HG03060 (cell line): Measurements from ENCODE around the gene OR14K1.
"Not testable (repeated sequence)": the region's sequence is repeated elsewhere in the genome, so short reads cannot be mapped to it uniquely, and the experiment has no call there.

Experiments used
- ATAC-seq: cut with Tn5 transposase; IDR thresholded peaks from one replicate; pipeline ENCODE4 v1.9.1; 2021; ENCODE audit warnings: low read depth, moderate number of reproducible peaks; ENCODE audit not compliant: unreplicated experiment

OR14K1 gene, protein sequence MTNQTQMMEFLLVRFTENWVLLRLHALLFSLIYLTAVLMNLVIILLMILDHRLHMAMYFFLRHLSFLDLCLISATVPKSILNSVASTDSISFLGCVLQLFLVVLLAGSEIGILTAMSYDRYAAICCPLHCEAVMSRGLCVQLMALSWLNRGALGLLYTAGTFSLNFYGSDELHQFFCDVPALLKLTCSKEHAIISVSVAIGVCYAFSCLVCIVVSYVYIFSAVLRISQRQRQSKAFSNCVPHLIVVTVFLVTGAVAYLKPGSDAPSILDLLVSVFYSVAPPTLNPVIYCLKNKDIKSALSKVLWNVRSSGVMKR

DNA sequence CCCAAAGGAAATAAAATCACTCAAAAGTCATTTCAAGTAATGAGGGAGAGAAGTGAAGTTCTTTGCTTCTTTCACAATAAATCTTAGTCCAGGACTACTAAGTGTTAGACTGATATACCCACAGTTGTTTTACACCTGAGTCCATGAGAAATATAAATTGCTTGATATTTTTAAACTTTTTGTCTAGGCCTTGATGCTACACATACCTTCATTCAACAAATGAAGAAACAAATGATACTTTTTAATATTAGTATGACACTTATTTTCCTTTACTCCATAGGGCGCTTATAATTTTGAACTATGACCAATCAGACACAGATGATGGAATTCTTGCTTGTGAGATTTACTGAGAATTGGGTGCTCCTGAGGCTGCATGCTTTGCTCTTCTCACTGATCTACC lies at the start of gene OR14K1:
TSS of gene OR14K1 (plus strand) at position 301 of the 400 bp plus-strand sequence. CDS start at position 301, 0 bp downstream.
- ATAC-seq, result no peak

DNA sequence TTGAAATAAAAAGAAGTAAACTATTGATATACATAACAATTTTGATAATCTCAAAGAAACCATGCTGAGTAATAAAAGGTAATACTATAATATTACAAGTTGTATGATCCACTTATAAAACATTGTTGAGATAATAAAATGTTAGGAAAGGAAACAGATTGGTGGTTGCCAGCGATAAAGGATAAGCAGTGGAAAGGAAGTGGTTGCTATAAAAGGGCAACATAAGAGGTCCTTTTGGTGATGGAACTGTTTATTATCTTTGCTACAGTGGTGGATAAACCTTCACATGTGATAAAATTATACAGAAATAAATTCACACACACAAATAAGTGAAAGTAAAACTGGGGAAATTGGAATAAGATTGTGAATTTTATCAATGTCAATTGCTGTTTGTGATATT lies 37.1 kb upstream of the OR14K1 start:
- no peak for ATAC-seq

DNA sequence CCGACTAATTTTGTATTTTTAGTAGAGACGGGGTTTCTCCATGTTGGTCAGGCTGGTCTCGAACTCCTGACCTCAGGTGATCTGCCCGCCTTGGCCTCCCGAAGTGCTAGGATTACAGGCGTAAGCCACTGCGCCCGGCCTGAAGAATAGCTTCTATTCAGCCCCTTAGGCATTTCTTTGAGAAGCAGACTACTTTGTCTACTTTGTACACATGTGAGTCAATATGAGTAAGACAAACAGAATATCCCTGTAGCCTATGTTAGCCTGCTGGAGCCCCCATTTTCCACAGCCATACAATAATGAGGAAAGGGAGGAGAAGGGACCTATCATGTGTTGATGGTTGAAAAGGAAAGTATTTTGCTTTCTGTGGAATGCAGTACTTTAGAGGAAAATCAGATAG lies 27.7 kb upstream of the OR14K1 start:
- ATAC-seq, result not testable (repeated sequence)

DNA sequence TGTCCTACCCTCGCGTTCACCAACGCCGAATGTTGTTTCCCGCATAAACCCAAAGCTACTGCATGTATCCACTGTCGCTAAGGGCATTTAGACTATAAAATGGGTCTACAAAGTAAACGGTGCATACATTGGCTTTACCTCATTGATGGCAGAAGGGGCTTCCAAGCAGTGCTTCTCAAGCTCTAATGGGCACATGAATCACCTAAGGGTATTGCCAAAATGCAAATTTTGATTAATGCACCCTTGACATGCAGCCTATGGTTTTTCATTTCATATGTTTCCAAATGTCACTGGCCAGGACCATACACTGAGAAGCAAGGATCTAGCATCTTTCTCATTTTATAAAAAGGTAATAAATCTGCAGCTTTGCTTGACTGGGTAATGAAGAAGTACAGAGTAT lies 24.7 kb upstream of the OR14K1 start:
- ATAC-seq, result no peak

DNA sequence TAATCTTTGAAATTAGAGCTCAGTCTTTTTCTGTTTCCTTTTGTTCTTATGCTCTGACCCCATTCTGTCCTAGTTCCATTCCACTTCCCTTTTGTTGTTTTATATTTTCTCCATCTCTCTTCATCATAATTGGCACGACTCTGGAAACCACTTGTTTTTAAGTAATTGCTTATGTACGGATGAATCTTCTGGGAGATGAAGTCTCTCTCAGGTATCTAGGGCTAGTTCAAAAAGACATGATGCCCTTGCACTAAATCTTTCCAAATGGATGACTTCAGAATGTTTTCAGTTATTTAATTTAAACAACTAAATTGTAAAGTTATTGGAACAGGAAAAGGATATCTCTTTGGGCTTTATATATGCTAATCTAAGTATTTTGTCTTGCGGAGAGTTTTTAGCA lies 21.9 kb upstream of the OR14K1 start, which contains the start of gene OR6F1:
TSS of gene OR6F1 (minus strand) at position 101 of the 400 bp plus-strand sequence. CDS start 3,891 bp downstream, outside the sequence.
- ATAC-seq, result no peak

DNA sequence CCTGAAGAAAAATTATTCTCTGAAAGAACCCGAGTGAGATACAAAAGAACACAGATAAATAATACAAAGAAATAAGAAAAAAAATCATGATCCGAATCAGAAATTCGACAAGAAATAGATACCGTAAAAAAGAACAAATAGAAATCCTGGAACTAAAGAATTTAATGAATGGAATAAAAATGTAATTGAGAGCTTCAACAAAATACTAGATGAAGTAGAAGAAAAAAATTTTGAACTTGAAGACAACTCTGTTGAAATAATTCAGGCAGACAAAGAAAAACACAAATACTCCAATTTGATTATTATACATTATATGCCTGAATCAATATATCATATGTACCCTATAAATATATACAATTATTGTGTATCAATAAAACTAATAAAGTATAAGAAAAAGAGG lies 17.2 kb upstream of the OR14K1 start:
- ATAC-seq, result no peak

DNA sequence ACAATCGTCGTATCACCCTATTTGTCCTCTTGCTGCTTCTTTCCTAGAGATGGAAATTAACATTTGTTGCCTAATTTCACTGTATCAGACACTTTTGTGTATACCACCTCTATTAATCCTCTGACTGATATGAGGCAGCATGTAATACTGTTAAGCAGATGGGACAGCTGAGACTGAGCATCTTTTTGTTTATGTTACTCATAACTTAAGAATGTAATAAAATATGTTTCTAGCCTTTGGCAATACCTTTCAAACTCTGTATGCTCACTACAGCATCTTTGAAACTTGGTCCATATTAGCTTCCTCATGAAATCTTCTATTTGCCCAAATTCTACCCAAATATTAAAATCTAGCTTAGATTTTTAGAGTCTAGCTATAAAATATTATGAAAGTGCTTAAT lies 2.3 kb downstream of the OR14K1 start:
- ATAC-seq, result no peak

DNA sequence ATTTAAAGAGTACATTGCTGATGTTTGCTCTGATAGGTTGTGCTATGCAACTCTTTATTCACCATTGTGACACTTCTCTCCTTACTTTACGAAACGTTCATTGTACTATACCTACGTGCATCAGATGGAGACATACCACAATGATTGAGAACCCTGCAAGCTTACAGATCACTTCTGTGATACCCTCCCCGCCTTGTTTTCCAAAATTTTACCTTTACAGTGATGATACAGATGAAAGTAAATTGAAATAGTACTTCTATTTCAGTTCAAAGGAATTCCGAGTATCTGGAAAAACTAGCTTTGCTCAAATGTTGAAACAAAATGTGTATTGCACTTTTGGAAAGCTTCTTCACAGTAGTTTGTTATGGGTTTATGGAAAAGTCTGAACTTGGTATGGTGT lies 3.3 kb downstream of the OR14K1 start:
- no peak for ATAC-seq

DNA sequence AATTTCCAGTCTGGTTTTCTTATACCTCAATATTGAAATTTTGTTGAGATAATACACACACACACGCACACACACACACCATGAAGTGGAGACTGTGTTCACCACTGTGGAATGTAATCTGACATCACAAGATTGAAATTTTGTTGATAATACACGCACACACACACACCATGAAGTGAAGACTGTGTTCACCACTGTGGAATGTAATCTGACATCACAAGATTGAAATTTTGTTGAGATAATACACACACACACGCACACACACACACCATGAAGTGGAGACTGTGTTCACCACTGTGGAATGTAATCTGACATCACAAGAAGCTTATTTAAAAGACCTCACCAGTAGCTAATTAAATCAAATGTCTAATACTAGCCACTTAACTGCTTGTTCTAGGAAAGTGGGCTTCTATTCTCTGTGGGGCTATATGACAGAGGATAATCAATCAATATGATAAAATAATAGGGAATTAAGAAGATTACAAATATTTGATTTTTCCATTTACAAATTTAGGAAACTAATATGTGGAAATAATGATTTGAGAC lies 3.9 kb downstream of the OR14K1 start:
- ATAC-seq, result not testable (repeated sequence)

DNA sequence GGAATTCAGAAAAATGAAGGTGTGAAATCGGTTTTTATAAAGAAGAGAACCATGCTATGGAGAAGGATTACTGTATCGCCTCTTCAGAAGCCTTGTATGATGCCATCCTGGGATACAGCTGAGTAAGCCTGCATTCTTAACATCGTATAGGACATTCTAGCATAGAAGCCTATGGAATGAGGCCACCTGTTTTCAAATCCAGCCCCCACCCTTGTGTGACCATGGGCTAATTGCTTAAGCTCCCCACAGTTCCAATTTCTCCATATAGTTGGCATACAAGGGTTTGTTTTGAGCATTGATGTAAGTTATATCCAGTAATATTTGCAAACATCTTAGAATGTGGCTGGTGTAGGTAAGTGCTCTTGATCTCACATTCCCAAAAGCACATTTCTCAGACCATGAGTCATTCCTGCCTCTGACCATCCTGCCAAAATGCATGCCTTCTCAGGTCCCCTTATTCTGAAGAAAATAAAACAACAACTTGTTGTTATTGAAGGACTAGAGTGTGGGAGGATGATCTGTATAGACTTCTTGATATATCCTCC lies 8.0 kb downstream of the OR14K1 start:
- no peak for ATAC-seq

DNA sequence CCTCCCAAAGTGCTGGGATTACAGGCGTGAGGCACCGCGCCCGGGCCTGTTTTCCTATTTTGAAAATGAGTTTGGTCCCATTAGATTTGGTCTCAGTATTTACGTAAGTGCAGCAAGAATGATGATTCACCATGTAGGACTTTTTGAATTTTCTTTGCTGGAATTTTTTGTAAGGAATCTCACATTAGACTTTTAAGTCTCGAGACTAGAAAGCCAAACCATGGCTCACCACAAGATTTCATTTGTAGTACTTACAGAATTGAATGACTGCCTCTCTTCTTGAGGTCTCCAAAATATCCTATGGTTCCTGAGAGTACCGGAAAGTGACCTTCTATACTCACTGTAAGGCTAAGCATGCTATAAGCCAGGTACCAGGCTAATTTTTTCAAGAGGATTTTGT lies 9.2 kb downstream of the OR14K1 start:
- ATAC-seq, result no peak

DNA sequence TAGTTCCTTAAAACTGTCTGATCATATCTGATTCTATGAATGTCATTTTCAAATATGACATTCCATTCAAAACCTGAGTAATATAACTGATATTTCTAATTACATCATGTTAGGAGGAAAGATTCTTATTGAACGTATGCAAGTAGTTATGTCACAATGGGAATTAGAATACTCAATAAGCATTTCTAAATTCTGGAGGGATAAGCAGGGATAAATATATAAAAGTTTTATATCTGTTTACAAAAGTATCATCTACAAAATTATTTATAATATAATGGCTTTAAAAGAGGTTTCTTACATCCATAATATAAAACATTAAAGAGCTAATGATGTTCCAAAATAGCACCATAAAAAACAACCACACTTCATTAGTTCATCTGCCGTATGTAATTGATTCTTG lies 9.6 kb downstream of the OR14K1 start, which contains the start of gene OR14A2:
TSS of gene OR14A2 (minus strand) at position 101 of the 400 bp plus-strand sequence.
- ATAC-seq, result no peak

DNA sequence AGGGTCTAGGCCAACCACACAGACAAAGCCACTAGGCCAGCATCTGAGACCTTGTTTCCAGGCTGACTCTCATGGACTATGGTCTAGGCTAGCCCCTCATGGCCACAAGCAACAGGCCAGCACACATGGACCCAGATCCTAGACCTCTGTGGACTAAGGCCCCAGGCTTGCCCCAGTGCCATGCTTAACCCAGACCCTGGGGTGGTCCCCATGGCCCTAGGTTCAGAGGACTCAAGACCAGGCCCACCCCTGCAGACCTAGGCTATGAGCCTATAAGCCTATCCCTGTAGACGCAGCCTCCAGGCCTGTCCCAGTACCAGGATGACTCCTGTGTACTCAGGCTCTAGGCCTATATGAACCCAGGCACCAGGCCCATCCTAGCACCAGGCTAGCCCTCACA lies 11.5 kb downstream of the OR14K1 start:
- ATAC-seq, result no peak

DNA sequence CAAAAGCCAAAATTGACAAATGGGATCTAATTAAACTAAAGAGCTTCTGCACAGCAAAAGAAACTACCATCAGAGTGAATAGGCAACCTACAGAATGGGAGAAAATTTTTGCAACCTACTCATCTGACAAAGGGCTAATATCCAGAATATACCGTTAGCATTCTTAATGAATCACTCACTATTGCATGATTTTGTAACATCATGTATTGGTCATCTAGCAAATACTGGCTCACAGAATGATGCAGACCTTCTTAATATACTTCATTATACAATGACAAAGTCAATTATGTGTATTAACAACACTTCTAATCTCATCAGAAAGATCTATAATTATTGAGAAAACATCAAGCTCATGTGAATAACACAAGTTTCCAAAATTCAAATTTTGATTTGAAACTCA lies 15.9 kb downstream of the OR14K1 start:
- not testable (repeated sequence) for ATAC-seq

DNA sequence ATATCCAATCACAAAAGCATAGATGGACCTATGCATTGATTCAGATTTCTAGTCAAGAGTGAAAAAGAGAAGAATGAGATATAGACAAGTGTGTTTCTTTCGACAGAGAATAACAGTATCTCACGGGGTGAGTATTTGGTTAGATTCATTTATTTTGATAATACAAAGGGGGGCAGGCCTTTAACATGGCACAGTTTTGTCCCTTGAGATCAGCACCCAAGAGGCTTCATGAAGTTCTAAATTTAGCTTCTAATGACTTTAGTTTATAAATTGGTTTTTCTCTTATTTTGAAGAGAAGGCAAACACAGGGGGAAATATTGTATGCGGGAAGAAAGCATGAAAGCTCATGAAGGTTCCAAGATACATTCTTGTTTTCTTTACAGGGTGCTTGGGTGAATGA lies 22.0 kb downstream of the OR14K1 start, which contains the start of gene OR1C1:
TSS of gene OR1C1 (minus strand) at position 101 of the 400 bp plus-strand sequence. CDS start 2,150 bp downstream, outside the sequence.
- ATAC-seq, result no peak

DNA sequence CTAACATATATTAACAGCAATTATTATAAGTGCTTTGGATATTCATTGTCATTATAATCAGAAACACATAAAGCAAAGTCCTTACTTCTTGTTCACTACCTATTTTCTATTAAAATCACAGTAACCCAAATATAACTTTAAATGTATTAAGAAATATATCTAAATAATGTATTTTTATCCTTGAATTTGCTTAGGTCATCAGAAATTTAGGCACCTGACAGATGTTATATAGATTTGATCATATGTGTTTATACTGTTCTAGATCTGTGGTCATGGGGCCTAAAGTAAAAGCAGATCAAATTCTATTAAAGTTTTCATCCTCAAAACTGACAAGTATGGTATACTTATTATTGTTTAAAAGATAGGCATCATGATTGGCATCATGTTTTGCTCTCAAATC lies 31.2 kb downstream of the OR14K1 start:
- no peak for ATAC-seq
